Stimulated activated CD8-positive, alpha-beta memory T cell treated with anti-CD3 and anti-CD28 coated beads, Interleukin-15, amount 100 ng/mL, for 48 hours (primary cell): ENCODE results near the gene EVX2.

Source experiments
- DNase-seq, 2 donors: peaks; one replicate each; pipeline ENCODE4 v3.0.0-alpha.2; 2020; ENCODE audit warnings: low read depth in 2 of 2

Gene EVX2

DNA sequence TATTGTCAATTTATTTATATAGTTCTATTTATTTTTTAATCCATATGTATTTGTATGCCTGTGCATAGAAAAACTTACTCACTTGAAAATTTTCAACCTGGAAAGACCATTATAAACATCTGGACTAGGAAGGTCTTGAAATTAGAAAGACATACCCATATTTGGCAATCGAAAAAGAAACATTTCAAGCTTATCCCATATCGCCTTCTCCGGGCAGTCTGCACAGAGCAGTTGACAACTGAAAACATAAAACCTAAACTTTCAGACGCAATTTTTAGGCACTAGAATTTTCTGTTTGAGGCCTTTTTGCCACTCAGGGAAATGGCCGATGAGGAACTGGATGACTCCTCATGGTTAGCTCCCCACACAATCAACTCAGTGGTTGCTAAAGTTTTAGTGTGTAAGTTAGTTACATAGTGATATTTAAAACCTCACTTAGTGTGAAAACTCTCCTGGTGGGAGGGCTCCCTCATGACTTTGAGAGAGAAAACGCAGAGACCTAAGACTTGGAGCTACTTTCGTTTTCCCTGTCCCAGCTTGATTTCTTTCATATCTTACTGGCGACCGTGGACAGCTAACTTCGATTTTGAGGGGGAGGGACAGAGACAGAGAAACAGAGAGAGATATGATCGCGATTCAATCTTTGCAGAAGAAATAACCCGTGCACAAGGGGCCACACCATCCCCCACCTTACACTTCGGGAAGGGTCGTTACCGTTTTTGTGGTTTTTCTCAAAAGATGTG is 12.7 kb upstream of the EVX2 start:
- no peak for DNase-seq

DNA sequence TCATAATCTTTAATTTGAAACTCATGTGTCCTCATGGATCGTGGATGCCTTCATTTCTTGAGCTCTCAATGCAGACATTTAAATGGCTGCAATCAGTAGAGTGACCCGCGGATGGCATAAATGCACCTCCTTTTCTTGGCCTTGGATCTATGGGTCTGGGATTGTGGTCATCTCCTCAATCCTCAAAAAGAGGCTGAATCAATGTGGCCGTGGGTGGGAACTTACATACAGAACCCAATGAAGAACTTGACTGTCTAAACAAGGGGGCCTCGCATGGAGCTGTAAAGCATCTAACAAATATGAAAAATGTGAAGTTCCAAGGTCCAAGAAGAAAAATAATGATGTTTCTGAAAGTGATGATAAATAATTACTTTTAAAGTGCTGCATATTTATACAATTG is 11.7 kb upstream of the EVX2 start:
- no peak for DNase-seq

DNA sequence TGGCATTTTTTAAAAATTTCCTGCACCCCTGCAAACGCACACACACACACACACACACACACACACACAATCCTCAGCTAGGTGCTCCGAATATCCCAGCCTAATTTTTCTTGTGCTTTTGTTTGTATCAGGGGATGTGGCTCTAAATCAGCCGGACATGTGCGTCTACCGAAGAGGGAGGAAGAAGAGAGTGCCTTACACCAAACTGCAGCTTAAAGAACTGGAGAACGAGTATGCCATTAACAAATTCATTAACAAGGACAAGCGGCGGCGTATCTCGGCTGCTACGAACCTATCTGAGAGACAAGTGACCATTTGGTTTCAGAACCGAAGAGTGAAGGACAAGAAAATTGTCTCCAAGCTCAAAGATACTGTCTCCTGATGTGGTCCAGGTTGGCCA is 10.6 kb upstream of the EVX2 start:
- no peak for DNase-seq

DNA sequence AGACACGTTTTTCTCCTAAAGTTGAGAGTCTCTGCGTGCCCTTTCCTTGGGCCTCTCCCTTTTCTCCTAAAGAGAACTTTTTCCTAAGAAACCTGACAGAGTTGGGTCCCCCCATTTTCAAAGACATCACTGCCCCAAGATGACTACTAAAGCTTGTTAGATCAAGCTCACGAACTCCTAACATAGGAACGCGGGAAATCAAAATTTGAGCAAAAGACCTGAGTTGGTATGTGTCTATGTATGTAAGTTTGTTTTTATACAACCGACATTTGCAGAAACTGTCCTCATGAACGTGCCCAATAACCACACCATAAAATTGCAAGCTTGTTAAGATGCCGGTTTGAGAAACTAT is 10.1 kb upstream of the EVX2 start:
- no peak for DNase-seq

GRCh38 chr2:176093145-176093897 is 9.6 kb upstream of the EVX2 start:
- DNase-seq, result no peak

DNA sequence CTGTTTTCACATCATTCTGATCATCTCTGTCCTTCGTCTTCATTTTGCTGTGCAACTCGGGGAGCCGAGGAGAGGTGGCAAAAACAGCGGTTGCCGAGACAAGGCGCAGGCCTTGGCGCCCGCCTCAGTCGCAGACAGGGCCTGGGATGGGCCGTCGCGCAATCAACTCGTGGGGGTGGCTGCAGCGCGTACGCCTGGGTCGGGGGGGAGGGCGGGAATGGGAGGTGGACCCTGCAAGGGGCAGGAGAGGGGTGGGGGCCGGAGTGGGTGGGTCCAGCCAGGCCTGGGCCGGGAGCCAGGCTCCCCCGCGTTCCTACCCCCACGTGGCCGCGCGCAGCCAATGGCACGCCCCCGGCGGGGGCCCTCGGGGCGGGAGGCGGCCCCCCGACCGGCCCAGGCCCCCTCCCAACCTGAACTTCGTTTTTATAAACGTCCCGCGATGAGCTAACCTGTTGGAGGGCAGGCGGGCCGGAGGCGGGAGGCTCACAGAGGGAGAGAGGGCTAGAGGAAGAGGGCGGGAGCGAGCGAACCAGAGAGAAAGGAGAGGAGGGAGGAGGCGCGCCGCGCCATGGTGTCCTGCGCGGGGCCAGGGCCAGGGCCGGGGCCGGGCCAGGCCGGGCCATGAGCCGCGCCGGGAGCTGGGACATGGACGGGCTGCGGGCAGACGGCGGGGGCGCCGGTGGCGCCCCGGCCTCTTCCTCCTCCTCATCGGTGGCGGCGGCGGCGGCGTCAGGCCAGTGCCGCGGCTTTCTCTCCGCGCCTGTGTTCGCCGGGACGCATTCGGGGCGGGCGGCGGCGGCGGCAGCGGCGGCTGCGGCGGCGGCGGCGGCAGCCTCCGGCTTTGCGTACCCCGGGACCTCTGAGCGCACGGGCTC is 8.7 kb upstream of the EVX2 start, which contains the start of gene HOXD13:
Gene HOXD13, plus strand, starts transcription at position 452 of the 875 bp plus-strand sequence. Its CDS starts 170 bp downstream, at position 622.
- DNase-seq, result no peak

DNA sequence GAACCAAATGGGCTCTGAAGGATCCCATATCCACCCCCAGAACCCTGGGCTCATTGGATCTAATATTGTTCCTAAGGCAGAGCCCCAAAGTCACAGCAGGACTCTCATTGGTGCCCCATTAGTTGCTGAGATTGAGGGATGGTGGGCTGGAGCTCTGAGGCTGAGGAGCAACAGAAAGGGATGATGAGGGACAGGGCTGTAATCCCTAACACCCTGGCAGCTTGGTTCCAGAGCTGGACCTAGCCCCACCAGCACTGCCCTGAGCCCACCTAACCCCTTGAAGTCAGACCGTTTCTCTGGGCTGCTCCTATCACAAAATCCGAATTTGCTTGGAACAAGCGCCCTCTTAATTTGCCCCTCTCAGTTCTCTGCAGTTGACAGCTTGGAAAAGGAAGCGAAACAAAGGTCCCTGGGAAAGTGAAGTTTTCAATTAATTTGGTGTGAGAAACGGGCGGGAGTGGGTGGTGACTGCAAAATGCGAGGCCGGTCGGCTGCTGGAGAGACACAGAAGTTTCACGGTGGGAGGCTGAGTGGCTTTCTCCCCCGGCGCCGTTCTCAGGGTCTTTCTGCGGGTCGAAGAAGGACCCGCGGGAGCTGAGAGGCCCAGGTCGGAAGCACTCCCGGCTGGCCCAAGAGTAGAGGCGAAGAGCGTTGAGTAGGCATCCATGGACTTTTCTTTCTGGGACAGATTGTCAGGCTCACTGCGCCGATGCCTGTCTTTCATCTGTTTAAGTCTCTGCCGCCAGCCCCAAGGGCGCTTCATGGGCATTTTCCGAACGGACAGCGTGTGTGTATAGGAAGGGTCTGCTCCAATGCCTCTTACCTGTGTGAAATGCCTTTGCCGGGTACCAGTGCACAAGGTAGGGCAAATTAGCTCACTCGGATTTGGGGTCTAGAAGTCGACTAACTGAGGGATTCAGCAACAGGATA is 7.8 kb upstream of the EVX2 start:
- DNase-seq, result no peak

DNA sequence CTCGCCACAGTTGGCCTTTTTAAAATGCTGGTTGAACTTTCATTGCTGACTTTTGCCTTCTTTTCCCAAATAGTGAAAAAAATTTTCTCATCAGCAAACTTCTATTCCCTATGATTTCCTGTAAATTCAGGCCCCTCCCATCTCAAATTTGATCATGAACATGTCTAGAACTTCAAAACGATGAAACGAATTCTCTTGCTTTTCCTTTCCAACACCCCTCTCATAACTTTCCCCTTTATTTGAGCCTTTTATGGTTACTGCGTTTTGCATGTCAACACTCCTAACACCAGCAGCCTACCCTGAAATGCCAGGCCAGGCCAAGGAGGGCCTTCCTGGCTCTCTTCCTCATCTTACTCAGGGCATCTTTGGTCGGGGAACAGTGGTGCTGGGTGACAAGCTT is 7.1 kb upstream of the EVX2 start:
- DNase-seq, result no peak

DNA sequence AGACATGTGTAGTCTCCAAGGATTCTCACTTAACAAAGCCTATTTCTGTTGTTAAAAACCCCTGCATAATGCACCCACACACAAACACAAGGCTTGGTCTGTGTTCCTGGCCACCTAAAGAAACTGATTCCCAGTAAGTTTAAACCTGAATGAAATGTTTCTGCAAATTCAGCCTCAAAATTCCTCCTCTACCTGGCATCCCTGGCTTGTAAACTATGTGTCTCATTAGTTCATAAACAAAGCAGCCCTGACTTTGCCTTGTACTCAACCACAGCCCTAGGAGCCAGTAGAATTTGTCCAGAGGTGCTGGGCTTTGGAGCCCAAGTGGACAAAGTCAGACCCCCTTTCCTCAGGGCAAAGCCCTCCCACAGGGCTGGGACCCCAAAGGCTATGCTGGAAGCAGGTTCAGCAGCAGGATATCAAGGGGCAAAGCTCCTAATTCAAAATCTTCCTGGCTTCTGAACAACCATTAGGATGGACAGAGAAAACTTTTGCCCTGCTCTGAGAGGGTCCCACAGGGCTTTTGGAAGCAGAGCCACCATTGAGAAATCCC is 6.2 kb upstream of the EVX2 start:
- no peak for DNase-seq

- DNase-seq, result no peak
Observed at GRCh38 chr2:176088937-176089842, 5.4 kb upstream of the EVX2 start.

DNA sequence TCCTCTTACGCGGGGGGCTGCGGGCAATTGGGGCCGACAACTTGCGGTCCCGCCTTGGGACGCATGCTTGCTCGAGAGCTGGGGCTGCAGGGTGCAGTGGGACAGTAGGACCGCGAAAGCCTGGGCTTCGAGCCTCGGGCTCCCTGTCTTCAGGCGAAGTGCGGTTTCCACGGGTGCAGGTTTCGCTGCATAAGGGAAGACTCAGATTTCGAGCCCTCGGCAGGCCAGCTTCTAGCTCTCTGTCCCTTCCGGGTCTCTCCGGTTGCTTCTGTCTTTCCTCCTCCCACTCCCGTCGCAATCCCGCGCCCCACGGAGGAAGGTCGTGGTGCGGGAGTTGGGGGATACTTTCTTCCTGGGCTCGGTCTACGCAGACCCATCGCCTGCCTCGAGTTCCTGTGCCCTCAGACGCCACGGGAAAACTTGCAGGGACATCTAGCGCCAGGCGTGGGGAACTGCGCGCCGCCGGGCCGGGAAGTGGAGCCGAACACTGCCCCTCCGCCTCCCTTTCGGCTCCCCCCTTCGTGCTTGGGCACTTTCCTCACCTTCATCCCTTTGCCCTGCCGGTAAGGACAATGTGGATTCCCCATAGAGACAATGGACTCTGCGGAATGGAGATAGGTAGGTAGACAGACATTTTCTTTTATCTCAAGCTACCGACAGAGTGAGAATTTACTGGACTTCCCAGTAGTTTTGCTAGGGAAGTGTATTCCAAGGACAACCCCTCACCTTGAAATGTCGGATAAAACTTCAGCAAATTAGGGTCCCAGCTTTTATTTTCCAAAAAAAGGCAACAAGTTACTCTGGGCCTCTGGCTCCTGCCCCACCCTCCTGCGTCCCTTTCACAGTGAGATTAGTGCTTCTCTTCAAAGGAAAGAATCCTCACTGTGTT is 4.5 kb upstream of the EVX2 start:
- no peak for DNase-seq

DNA sequence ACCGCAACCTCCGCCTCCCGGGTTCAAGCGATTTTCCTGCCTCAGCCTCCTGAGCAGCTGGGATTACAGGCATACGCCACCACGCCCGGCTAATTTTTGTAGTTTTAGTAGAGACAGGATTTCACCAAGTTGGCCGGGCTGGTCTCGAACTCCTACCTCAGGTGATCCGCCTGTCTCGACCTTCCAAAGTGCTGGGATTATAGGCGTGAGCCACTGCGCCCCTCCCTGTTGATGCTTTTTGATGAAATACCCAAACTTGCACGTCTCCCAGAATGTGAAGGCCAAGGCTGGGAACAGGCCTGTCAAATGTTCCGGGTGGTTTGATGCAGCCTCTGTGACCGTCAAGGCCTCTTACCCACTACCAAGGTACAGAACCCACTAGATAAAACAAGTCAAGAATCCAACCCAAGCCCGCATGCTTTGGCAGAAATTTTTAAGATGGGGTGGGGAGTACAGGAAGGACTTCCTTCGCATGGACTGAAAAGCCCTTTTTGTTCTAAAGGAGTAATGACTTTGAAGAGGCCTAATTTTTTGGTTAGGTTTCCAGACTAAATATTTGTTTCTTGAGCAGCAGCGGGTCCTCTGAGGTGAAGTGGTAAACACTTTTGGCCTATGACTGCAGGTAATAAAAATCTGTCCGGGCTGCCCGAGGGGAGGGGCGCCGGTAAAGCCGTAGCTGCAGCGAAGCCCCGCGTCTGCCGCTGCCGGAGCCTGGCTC is 3.7 kb upstream of the EVX2 start:
- no peak for DNase-seq

- no peak for DNase-seq
Observed at GRCh38 chr2:176085861-176086771, 2.4 kb upstream of the EVX2 start.

GRCh38 chr2:176085120-176085788 is 1.5 kb upstream of the EVX2 start:
- DNase-seq, result no peak

DNA sequence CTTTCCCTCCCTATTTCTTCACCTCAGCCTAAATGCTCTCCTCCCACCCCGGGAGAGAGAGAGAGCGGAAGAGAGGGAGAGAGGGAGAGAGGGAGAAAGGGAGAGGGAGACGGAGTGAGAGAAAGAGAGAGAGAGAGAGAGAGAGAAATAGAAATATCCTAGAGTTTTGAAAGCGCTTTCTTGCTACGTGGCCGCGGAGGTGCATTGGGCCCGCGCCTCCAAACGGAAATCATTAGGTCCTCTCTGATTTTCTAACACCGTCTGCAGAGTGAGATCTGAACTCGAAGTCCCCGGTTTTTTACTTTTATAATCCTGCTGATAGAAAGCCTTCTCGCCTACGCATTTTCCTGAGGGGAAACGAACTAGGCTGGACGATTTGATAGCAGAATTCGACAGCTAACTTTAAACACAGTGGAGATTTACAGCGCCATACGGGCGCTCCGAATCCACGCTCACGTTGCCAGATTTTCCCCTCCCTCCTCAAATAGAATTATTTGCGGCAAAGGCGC is 903 bp upstream of the EVX2 start:
- DNase-seq, result no peak
